Thoracic aorta (tissue), 2 donors: ENCODE results near the gene BAAT. TPM values are rescaled to one million over a fixed set of nuclear protein-coding genes. Genes with fewer than 3 reads are reported as not detected.

Experiments used
- ATAC-seq: fragments of 150-250 bp; one replicate; pipeline ENCODE4 v1.8.0; 2017; ENCODE audit warnings: low read depth; ENCODE audit not compliant: insufficient number of reproducible peaks, low FRiP score
- DNase-seq: peaks from one replicate; pipeline ENCODE4 v3.0.0-alpha.2; 2020; ENCODE audit warnings: low spot score
- H3K27ac ChIP-seq, 2 donors: fragments of 200-600 bp; sonication (generic); 1 replicate in 1 of 2; 2 replicates in 1 of 2; pipeline ENCODE4 v1.5.1; 2016; ENCODE audit warnings: mild to moderate bottlenecking in 2 of 2, moderate library complexity in 2 of 2
- H3K27me3 ChIP-seq: fragments of 200-600 bp; sonication (generic); replicated peaks from 2 replicates; pipeline ENCODE4 v1.6.0; 2016; ENCODE audit warnings: mild to moderate bottlenecking; ENCODE audit not compliant: insufficient read depth
- H3K36me3 ChIP-seq: fragments of 200-600 bp; sonication (generic); one replicate; pipeline ENCODE4 v1.5.1; 2016
- H3K4me1 ChIP-seq, 2 donors: fragments of 200-600 bp; sonication (generic); 1 replicate in 1 of 2; 2 replicates in 1 of 2; pipeline versions ENCODE4 v1.5.1 to v1.6.0; 2016; ENCODE audit warnings: low read depth in 2 of 2, mild to moderate bottlenecking in 1 of 2; ENCODE audit not compliant: control insufficient read depth in 1 of 2
- H3K4me3 ChIP-seq: fragments of 200-600 bp; sonication (generic); 2 replicates; pipeline ENCODE4 v1.5.1; 2016; ENCODE audit warnings: mild to moderate bottlenecking
- H3K9me3 ChIP-seq: fragments of 200-600 bp; sonication (generic); 2 replicates; pipeline ENCODE4 v1.5.1; 2016
- CTCF ChIP-seq: fragments of 200-600 bp; sonication (generic); IDR thresholded peaks from one replicate; pipeline ENCODE4 v1.5.1; 2019; ENCODE audit warnings: antibody characterized with exemption
- total RNA-seq, 2 donors: library from RNA; depleted of rRNA; stranded (reverse); fragments of >200 nt; gene quantifications; one replicate each; pipeline versions ENCODE4 v1.1.0 to v1.2.3, GENCODE V29; 2016

Gene BAAT
- total RNA-seq, 2 donors from 2014 or later, result 0.92 TPM; not detected in 1

DNA sequence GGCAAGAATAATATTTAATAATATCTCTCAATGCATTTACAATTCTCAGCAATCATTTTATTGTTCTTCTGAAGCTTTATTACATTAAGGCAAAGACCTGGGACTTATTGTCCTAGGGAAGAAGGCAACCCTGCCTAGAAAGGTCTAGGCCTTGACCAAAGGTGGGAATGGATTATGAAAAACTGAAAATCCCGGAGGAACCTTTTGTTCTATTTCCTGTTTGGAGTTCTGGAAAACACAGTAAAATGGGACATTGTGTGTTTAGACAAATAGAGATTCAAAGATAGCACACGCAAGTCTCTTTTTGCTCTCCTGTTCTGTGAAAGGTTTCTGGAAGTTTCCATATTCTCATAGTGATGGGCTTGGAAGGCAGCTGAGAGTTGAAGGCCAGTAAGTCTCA, 31.1 kb downstream of the BAAT start:
- no peak for TF ChIP-seq CTCF
- Histone ChIP-seq H3K36me3 (no peaks in the 10 kb centered on the region), H3K4me3 (no peak overlapping the region), H3K4me1 (no peaks in the 10 kb centered on the region), H3K9me3 (no peaks in the 10 kb centered on the region), H3K27me3 (no peaks in the 10 kb centered on the region), H3K27ac (no peak overlapping the region)
- ATAC-seq (no peak), DNase-seq (no peak)

GRCh38 chr9:101352892-101353463, 31.8 kb downstream of the BAAT start:
- Histone ChIP-seq H3K36me3 (no peaks in the 10 kb centered on the region), H3K4me3 (no peak overlapping the region), H3K27ac (no peak overlapping the region), H3K9me3 (no peaks in the 10 kb centered on the region), H3K27me3 (no peaks in the 10 kb centered on the region), H3K4me1 (no peaks in the 10 kb centered on the region)
- ATAC-seq (no peak), DNase-seq (no peak)
- no peak for TF ChIP-seq CTCF

- DNase-seq (no peak), ATAC-seq (no peak)
- Histone ChIP-seq H3K9me3 (no peaks in the 10 kb centered on the region), H3K27ac (no peak overlapping the region), H3K36me3 (no peaks in the 10 kb centered on the region), H3K4me3 (no peak overlapping the region), H3K4me1 (no peaks in the 10 kb centered on the region), H3K27me3 (no peaks in the 10 kb centered on the region)
- TF ChIP-seq CTCF, result no peak
Measured at GRCh38 chr9:101350285-101350684, 34.5 kb downstream of the BAAT start.

GRCh38 chr9:101342595-101342994, 42.2 kb downstream of the BAAT start:
- ATAC-seq, result no peak
- no peak for DNase-seq
- Histone ChIP-seq H3K36me3 (no peaks in the 10 kb centered on the region), H3K9me3 (no peaks in the 10 kb centered on the region), H3K4me1 (no peaks in the 10 kb centered on the region), H3K4me3 (no peak overlapping the region), H3K27ac (no peak overlapping the region), H3K27me3 (no peaks in the 10 kb centered on the region)
- TF ChIP-seq CTCF, result no peak

- Histone ChIP-seq H3K4me3 (no peak overlapping the region), H3K27ac (no peak overlapping the region), H3K27me3 (no peaks in the 10 kb centered on the region), H3K4me1 (no peaks in the 10 kb centered on the region), H3K9me3 (no peaks in the 10 kb centered on the region), H3K36me3 (no peaks in the 10 kb centered on the region)
- DNase-seq (no peak), ATAC-seq (no peak)
- TF ChIP-seq CTCF, result no peak
Measured at GRCh38 chr9:101341958-101342357, 42.8 kb downstream of the BAAT start.
